ENCODE results near the gene OOSP2.
"Not testable (repeated sequence)": the region's sequence is repeated elsewhere in the genome, so short reads cannot be mapped to it uniquely, and the experiment has no call there.

OOSP2 gene

DNA sequence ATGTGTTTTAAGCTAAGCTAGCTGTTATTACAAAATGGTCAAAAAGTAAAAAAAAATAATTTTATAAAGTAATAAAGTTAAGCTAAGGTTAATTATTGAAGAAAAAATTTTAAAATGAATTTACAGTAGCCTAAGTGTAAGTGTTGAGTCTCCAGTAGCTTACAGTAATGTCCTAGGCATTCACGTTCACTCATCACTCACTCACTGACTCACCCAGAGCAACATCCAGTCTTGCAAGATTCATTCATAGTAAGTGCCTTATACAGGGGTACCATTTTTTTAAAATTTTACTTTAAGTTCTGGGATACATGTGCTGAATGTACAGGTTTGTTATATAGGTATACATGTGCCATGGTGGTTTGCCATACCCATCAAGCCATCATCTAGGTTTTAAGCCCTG lies 34.8 kb upstream of the OOSP2 start:
- DNase-seq (ENCODE audit: low read depth, low spot score) = no peak
- ChIA-PET CTCF (no interaction called here), POLR2A (no interaction called here)
- TF ChIP-seq, protein P1, sequence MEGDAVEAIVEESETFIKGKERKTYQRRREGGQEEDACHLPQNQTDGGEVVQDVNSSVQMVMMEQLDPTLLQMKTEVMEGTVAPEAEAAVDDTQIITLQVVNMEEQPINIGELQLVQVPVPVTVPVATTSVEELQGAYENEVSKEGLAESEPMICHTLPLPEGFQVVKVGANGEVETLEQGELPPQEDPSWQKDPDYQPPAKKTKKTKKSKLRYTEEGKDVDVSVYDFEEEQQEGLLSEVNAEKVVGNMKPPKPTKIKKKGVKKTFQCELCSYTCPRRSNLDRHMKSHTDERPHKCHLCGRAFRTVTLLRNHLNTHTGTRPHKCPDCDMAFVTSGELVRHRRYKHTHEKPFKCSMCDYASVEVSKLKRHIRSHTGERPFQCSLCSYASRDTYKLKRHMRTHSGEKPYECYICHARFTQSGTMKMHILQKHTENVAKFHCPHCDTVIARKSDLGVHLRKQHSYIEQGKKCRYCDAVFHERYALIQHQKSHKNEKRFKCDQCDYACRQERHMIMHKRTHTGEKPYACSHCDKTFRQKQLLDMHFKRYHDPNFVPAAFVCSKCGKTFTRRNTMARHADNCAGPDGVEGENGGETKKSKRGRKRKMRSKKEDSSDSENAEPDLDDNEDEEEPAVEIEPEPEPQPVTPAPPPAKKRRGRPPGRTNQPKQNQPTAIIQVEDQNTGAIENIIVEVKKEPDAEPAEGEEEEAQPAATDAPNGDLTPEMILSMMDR (IDR thresholded peaks at IDR 0.05; ENCODE audit: insufficient read depth, low read length, missing control alignments) = no peak
- no peak overlapping the region for H3K4me3 ChIP-seq (ENCODE audit: low read depth, low read length)

DNA sequence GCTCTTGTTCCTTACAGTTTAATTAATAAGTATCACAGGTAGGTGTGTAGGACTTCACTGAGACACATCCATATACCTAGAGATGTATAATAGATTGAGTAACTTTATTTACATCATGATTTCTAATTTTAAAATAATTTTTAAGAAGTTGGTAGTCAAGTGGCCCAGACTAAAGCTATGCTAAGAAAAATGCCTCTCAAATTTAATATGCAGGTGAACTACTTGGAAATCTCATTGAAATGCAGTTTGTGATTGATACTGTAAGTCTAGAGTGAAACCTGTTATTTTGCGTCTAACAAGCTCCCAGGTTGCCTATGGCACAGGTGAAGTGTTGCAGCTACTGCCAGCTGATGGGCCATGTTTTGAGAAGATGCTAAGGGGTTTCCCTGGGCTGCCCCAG lies 23.3 kb upstream of the OOSP2 start, which contains the start of gene OOSP4B:
OOSP4B (plus strand) TSS at position 301 of the 400 bp plus-strand sequence.
- ChIA-PET CTCF (no interaction called here), POLR2A (no interaction called here)
- TF ChIP-seq, protein P1 (IDR thresholded peaks at IDR 0.05; ENCODE audit: insufficient read depth, low read length, missing control alignments) = no peak
- no peak for DNase-seq (ENCODE audit: low read depth, low spot score)
- no peak within 1 kb of the TSS for H3K4me3 ChIP-seq (ENCODE audit: low read depth, low read length)

DNA sequence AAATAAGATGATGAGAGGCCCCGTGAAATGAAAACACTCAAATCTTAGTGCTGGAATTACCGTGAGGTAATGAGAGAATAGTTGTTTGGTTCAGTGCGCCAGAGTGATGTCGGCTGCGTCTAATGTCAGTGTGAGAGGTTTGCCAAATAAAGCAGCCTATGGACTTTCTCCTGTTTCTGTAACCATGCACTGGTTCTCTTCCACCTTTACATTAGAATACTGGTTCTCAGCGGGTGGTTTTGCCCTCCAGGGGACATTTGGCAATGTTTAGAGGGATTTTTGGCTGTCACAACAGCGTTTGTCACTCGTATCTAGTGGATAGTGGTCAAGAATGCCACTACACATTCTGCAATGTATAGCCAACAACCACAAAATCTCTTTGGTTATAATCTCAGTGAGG lies 22.2 kb upstream of the OOSP2 start:
- POLR2A ChIA-PET = no interaction called here
- no peak overlapping the region for H3K4me3 ChIP-seq (ENCODE audit: low read depth, low read length)
- TF ChIP-seq, protein P1 (IDR thresholded peaks at IDR 0.05; ENCODE audit: insufficient read depth, low read length, missing control alignments) = no peak
- CTCF ChIA-PET = no interaction called here
- no peak for DNase-seq (ENCODE audit: low read depth, low spot score)

DNA sequence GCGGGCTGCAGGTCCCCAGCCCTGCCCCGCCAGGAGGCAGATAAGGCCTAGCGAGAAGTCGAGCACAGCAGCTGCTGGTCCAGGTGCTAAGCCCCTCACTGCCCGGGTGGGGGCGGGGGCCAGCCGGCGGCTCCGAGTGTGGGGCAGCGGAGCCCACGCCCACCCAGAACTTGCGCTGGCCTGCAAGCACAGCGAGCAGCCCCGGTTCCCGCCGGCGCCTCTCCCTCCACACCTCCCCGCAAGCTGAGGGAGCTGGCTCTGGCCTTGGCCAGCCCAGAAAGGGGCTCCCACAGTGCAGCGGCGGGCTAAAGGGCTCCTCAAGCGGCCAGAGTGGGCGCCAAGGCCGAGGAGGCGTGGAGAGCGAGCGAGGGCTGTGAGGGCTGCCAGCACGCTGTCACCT lies 19.8 kb upstream of the OOSP2 start:
- CTCF ChIA-PET; POLR2A ChIA-PET; DNase-seq (ENCODE audit: low read depth, low spot score); H3K4me3 ChIP-seq (ENCODE audit: low read depth, low read length): not testable (repeated sequence)

DNA sequence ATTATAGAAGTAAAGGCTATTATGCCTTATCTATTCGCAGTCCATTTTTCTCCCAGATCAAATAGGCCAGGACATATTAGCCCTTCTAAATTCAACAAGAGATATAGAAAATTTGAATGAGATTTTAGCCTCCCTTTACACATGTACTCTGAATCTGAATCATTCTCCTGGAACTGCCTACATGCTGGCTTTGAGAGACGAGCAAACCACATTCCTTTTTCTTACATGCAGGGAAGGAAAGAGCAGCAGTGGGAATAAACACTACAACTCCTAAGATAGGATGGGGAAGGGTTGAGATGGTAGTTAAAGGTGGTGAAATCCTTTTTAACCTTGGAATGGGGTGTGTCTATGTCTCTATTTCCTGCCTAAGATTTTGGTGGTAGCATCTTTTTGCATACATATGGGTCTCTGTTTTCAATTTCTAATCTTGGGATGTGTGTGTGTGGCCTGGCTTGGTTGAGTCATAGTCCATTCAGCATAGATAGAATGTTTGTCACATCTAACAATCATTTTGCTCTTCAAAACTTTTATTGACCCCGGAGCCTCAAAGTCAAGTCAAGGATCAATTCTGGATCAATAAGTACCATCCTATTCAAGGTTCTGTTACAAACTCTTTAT lies 11.1 kb upstream of the OOSP2 start:
- POLR2A ChIA-PET = no interaction called here
- CTCF ChIA-PET = no interaction called here
- DNase-seq (ENCODE audit: low read depth, low spot score) = no peak
- TF ChIP-seq, protein P1 (IDR thresholded peaks at IDR 0.05; ENCODE audit: insufficient read depth, low read length, missing control alignments) = no peak
- H3K4me3 ChIP-seq (ENCODE audit: low read depth, low read length) = no peak overlapping the region

DNA sequence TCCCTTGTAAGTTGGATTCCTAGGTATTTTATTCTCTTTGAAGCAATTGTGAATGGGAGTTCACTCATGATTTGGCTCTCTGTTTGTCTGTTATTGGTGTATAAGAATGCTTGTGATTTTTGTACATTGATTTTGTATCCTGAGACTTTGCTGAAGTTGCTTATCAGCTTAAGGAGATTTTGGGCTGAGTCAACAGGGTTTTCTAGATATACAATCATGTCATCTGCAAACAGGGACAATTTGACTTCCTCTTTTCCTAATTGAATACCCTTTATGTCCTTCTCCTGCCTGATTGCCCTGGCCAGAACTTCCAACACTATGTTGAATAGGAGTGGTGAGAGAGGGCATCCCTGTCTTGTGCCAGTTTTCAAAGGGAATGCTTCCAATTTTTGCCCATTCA lies 10.2 kb downstream of the OOSP2 start:
- POLR2A ChIA-PET; CTCF ChIA-PET; H3K4me3 ChIP-seq (ENCODE audit: low read depth, low read length); DNase-seq (ENCODE audit: low read depth, low spot score): not testable (repeated sequence)

DNA sequence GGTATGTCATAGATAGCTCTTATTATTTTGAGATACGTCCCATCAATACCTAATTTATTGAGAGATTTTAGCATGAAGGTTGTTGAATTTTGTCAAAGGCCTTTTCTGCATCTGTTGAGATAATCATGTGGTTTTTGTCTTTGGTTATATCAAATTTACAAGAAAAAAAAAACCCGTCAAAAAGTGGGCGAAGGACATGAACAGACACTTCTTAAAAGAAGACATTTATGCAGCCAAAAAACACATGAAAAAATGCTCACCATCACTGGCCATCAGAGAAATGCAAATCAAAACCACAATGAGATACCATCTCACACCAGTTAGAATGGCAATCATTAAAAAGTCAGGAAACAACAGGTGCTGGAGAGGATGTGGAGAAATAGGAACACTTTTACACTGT lies 10.6 kb downstream of the OOSP2 start:
- POLR2A ChIA-PET; DNase-seq (ENCODE audit: low read depth, low spot score); H3K4me3 ChIP-seq (ENCODE audit: low read depth, low read length); CTCF ChIA-PET: not testable (repeated sequence)

DNA sequence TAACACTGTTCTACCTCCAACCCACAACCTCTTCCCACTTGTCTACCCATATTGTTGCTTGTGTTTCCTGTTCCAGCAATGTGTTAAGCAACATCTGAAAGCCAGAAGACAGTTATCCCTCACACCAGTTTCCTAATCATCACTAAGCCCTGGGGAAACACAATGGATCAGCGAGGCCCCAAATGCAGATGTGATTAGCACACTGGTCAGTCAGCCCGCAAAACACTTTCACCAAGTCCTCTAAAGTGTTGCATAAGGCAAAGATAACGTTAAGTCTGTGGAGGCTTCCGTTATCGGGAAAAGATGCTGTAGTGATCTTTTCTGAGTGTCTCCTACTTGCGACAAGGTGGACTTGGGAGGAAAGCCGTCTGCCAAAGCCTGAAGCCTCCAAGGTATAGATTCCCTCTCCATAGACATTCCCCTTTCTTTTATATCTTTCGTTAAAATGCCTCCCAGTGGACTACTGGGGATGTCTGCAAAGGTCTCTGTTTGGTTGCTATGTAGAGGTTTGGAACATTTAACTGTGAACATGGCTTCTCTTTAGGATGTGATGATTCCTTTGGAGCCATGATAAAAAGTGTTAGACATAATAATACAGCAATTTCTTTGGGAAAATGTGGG lies 16.2 kb downstream of the OOSP2 start, which contains the start of gene MS4A3:
MS4A3 (plus strand) TSS at position 317 of the 621 bp plus-strand sequence. CDS start 4,496 bp downstream, outside the sequence.
- TF ChIP-seq, protein P1 (IDR thresholded peaks at IDR 0.05; ENCODE audit: insufficient read depth, low read length, missing control alignments) = no peak
- DNase-seq (ENCODE audit: low read depth, low spot score) = no peak
- CTCF ChIA-PET = no interaction called here
- H3K4me3 ChIP-seq (ENCODE audit: low read depth, low read length) = no peak within 1 kb of the TSS
- POLR2A ChIA-PET = no interaction called here

All from AG04449 (cell line).